HG02759 (cell line): Measurements from ENCODE around the gene OR51L1.

Experiments used
- ATAC-seq: cut with Tn5 transposase; IDR thresholded peaks from one replicate; pipeline ENCODE4 v1.9.1; 2021; ENCODE audit warnings: mild to moderate bottlenecking, moderate library complexity; ENCODE audit not compliant: unreplicated experiment

Gene OR51L1

DNA sequence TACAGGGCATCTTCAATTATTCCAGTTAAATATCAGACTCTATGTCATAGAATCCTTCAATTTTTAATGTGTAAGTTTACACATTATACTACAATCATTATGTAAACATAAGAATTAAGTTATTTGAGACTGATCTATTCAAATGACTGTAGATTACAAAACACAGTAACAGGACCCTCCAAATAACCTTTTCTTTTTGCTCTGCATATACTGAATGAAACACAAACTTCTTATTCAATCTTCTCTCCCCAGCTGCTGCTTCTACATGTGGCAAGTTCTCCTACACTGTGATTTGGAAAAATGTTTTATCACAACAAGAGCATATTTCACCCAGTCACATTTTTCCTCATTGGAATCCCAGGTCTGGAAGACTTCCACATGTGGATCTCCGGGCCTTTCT is 51.6 kb downstream of the OR51L1 start, which contains the start of gene OR52J3:
OR52J3 (plus strand) TSS at position 301 of the 400 bp plus-strand sequence; CDS start at position 301, 0 bp downstream.
- no peak for ATAC-seq

DNA sequence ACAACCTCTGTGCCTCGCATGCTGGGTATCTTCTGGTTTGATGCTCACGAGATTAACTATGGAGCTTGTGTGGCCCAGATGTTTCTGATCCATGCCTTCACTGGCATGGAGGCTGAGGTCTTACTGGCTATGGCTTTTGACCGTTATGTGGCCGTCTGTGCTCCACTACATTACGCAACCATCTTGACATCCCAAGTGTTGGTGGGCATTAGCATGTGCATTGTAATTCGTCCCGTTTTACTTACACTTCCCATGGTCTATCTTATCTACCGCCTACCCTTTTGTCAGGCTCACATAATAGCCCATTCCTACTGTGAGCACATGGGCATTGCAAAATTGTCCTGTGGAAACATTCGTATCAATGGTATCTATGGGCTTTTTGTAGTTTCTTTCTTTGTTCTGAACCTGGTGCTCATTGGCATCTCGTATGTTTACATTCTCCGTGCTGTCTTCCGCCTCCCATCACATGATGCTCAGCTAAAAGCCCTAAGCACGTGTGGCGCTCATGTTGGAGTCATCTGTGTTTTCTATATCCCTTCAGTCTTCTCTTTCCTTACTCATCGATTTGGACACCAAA is 52.2 kb downstream of the OR51L1 start:
- ATAC-seq = no peak
